WTC11 (cell line): ENCODE data around the gene ISLR. TPM values are rescaled to one million over a fixed set of nuclear protein-coding genes. Genes with fewer than 3 reads are reported as not detected.

Experiments used
- AFF4 ChIP-seq: sonication (generic); formaldehyde crosslinking; IDR thresholded peaks from 2 replicates; pipeline ENCODE4 v1.8.1; 2023; ENCODE audit warnings: mild to moderate bottlenecking, missing genetic modification reagents, borderline replicate concordance
- CBFB ChIP-seq: sonication (generic); formaldehyde crosslinking; IDR thresholded peaks from 2 replicates; pipeline ENCODE4 v1.8.1; 2022; ENCODE audit warnings: mild to moderate bottlenecking, low read depth, missing genetic modification reagents
- E2F1 ChIP-seq: sonication (generic); formaldehyde crosslinking; IDR thresholded peaks from 2 replicates; pipeline ENCODE4 v1.8.0; 2022; ENCODE audit warnings: mild to moderate bottlenecking, missing genetic modification reagents
- ELF4 ChIP-seq: sonication (generic); formaldehyde crosslinking; IDR thresholded peaks from 2 replicates; pipeline ENCODE4 v1.8.1; 2022; ENCODE audit warnings: low read depth, mild to moderate bottlenecking, moderate library complexity, missing genetic modification reagents
- ETV6 ChIP-seq: sonication (generic); formaldehyde crosslinking; IDR thresholded peaks from 2 replicates; pipeline ENCODE4 v1.8.1; 2022; ENCODE audit warnings: mild to moderate bottlenecking, missing genetic modification reagents
- FOXK1 ChIP-seq: sonication (generic); formaldehyde crosslinking; IDR thresholded peaks from 2 replicates; pipeline ENCODE4 v1.8.0; 2022; ENCODE audit warnings: mild to moderate bottlenecking, moderate library complexity, missing genetic modification reagents
- MAX ChIP-seq: sonication (generic); formaldehyde crosslinking; IDR thresholded peaks from 2 replicates; pipeline ENCODE4 v1.8.0; 2022; ENCODE audit warnings: mild to moderate bottlenecking, missing genetic modification reagents
- NFATC4 ChIP-seq: fragments of 250-450 bp; sonication (Bioruptor Pico); IDR thresholded peaks from 2 replicates; pipeline ENCODE4 v1.9.0; 2021; ENCODE audit warnings: mild to moderate bottlenecking
- NR3C1 ChIP-seq: sonication (generic); formaldehyde crosslinking; conservative IDR thresholded peaks from 2 replicates; pipeline ENCODE4 v1.8.1; 2023; ENCODE audit warnings: low read depth, mild to moderate bottlenecking, missing genetic modification reagents
- SP1 ChIP-seq: sonication (generic); formaldehyde crosslinking; conservative IDR thresholded peaks from 2 replicates; pipeline ENCODE4 v1.8.1; 2022; ENCODE audit warnings: missing genetic modification reagents
- STAT6 ChIP-seq: sonication (generic); formaldehyde crosslinking; conservative IDR thresholded peaks from 2 replicates; pipeline ENCODE4 v1.8.1; 2023; ENCODE audit warnings: mild to moderate bottlenecking, low read depth, missing genetic modification reagents, moderate library complexity
- TEAD1 ChIP-seq: sonication (generic); formaldehyde crosslinking; IDR thresholded peaks from 2 replicates; pipeline ENCODE4 v1.8.0; 2022; ENCODE audit warnings: mild to moderate bottlenecking, missing genetic modification reagents
- TP53 ChIP-seq: sonication (generic); formaldehyde crosslinking; IDR thresholded peaks from 2 replicates; pipeline ENCODE4 v1.8.1; 2023; ENCODE audit warnings: mild to moderate bottlenecking, missing genetic modification reagents
- USF2 ChIP-seq: sonication (generic); formaldehyde crosslinking; IDR thresholded peaks from 2 replicates; pipeline ENCODE4 v1.8.1; 2023; ENCODE audit warnings: mild to moderate bottlenecking, missing genetic modification reagents, moderate library complexity
- ZNF232 ChIP-seq: sonication (generic); formaldehyde crosslinking; IDR thresholded peaks from 2 replicates; pipeline ENCODE4 v1.8.0; 2022; ENCODE audit warnings: mild to moderate bottlenecking, missing genetic modification reagents
- ZNF423 ChIP-seq: fragments of 250-450 bp; sonication (Bioruptor Pico); IDR thresholded peaks from 2 replicates; pipeline ENCODE4 v2.1.2; 2022; ENCODE audit warnings: mild to moderate bottlenecking, moderate library complexity
- total RNA-seq: library from RNA; stranded (reverse); gene quantifications from 3 replicates; pipeline ENCODE4 v1.2.3, GENCODE V29; 2021

The ISLR gene
- total RNA-seq, 1 experiment from 2014 or later = 0.63 TPM

- peak; percentile 64 for TF ChIP-seq FOXK1 (CRISPR knock-in tag)
- TF ChIP-seq NFATC4 (CRISPR knock-in tag) = no peak
- TF ChIP-seq TEAD1 (CRISPR knock-in tag) = peak; percentile 65; the same call in 1 of the 2 replicates
- no peak for TF ChIP-seq CBFB (CRISPR knock-in tag)
- no peak for TF ChIP-seq ELF4 (CRISPR knock-in tag)
- TF ChIP-seq ZNF423 (CRISPR knock-in tag) = peak; percentile 80
- peak; percentile 66 for TF ChIP-seq ETV6 (CRISPR knock-in tag)
- no peak for TF ChIP-seq STAT6 (CRISPR knock-in tag)
- peak; percentile 58; the same call in 1 of the 2 replicates for TF ChIP-seq TP53 (CRISPR knock-in tag)
- TF ChIP-seq MAX (CRISPR knock-in tag) = peak; percentile 50
- peak; percentile 83 for TF ChIP-seq SP1 (CRISPR knock-in tag)
- TF ChIP-seq AFF4 (CRISPR knock-in tag) = peak; percentile 79; the same call in 1 of the 2 replicates
- peak; percentile 53 for TF ChIP-seq USF2 (CRISPR knock-in tag)
- TF ChIP-seq NR3C1 = 0 out of 2 replicates have a peak, but pooled peaks have one; percentile 36
- TF ChIP-seq ZNF232 (CRISPR knock-in tag) = no peak
- 0 out of 2 replicates have a peak, but pooled peaks have one; percentile 40 for TF ChIP-seq E2F1 (CRISPR knock-in tag)
These were observed 29.2 kb downstream of the ISLR start, which contains the start of gene STRA6 (continued) for GRCh38 chr15:74202452-74203401.
